ENCODE measurements around the gene IGF1R.

DNA sequence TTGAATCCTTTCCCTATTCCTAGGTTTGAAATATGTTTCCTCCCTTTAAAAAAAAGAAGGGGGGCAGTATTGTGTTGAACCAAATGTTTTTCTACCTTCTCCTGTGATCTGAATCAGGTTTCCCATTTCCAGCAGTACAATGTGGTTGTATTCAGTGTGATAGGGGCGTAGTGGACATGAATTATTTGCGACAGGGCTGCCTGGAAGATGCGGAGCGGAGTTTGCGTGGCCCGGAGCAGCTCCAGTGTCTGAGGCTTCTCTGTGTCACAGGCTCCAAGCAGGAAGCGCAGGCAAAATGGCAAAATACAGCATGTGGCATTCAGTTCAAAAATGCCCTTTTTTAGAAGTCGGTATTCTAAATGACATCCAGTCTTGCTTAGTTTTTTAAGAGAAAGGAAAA lies 204.8 kb downstream of the IGF1R start:
- TF ChIP-seq, protein P1, sequence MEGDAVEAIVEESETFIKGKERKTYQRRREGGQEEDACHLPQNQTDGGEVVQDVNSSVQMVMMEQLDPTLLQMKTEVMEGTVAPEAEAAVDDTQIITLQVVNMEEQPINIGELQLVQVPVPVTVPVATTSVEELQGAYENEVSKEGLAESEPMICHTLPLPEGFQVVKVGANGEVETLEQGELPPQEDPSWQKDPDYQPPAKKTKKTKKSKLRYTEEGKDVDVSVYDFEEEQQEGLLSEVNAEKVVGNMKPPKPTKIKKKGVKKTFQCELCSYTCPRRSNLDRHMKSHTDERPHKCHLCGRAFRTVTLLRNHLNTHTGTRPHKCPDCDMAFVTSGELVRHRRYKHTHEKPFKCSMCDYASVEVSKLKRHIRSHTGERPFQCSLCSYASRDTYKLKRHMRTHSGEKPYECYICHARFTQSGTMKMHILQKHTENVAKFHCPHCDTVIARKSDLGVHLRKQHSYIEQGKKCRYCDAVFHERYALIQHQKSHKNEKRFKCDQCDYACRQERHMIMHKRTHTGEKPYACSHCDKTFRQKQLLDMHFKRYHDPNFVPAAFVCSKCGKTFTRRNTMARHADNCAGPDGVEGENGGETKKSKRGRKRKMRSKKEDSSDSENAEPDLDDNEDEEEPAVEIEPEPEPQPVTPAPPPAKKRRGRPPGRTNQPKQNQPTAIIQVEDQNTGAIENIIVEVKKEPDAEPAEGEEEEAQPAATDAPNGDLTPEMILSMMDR (IDR thresholded peaks at IDR 0.05), result no peak
- peak in 1 of 2 donors; percentile 78 for TF ChIP-seq POLR2AphosphoS5 (IDR thresholded peaks at IDR 0.05)
